ENCODE measurements around the gene PRR5L.

DNA sequence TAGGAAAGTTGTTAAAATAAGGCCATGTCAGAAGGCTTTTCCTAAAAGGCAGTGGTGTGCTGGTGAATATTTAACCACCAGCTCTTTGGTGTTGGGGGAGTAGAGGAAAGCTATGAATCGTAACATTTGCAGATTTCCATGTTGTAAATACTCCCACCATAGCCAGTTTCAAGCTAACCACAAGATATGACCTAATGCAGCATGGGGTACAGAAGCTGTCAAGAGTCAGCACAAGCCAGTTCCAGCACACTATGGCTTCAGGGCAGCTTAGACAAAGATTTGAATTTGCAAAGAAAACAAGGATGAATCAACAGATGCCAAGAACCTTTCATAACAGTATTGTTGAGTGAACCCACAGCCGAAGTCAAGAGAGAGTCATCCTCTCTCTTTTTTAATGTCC lies 46.8 kb upstream of the PRR5L start:
- TF ChIP-seq EZH2phosphoT487 (IDR thresholded peaks at IDR 0.05) = no peak
- TF ChIP-seq, protein P1, sequence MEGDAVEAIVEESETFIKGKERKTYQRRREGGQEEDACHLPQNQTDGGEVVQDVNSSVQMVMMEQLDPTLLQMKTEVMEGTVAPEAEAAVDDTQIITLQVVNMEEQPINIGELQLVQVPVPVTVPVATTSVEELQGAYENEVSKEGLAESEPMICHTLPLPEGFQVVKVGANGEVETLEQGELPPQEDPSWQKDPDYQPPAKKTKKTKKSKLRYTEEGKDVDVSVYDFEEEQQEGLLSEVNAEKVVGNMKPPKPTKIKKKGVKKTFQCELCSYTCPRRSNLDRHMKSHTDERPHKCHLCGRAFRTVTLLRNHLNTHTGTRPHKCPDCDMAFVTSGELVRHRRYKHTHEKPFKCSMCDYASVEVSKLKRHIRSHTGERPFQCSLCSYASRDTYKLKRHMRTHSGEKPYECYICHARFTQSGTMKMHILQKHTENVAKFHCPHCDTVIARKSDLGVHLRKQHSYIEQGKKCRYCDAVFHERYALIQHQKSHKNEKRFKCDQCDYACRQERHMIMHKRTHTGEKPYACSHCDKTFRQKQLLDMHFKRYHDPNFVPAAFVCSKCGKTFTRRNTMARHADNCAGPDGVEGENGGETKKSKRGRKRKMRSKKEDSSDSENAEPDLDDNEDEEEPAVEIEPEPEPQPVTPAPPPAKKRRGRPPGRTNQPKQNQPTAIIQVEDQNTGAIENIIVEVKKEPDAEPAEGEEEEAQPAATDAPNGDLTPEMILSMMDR (IDR thresholded peaks at IDR 0.05) = no peak
- no peak for TF ChIP-seq EZH2 (IDR thresholded peaks at IDR 0.05)

All from neural progenitor cell (in vitro differentiated cells).